ENCODE measurements around the gene NLRP8. TPM values are rescaled to one million over a fixed set of nuclear protein-coding genes. Genes with fewer than 3 reads are reported as not detected.
"Not testable (repeated sequence)": the region's sequence is repeated elsewhere in the genome, so short reads cannot be mapped to it uniquely, and the experiment has no call there.

Gene NLRP8
- total RNA-seq, 1 experiment from 2014 or later, result not detected

- in situ Hi-C loops (cut with HindIII; ENCODE audit: low pct_unique_long_range_greater_than_20kb, low sequenced_read_pairs), result no loop called here
- DNase-seq (ENCODE audit: low read depth, low spot score), result no peak
Observed at GRCh38 chr19:55956431-55956830, 8.8 kb downstream of the NLRP8 start.

GRCh38 chr19:55958356-55958755 is 10.7 kb downstream of the NLRP8 start:
- no peak for DNase-seq (ENCODE audit: low read depth, low spot score)
- in situ Hi-C loops (cut with HindIII; ENCODE audit: low pct_unique_long_range_greater_than_20kb, low sequenced_read_pairs), result no loop called here

GRCh38 chr19:55959996-55960675 is 12.5 kb downstream of the NLRP8 start:
- no peak for DNase-seq (ENCODE audit: low read depth, low spot score)
- in situ Hi-C loops (cut with HindIII; ENCODE audit: low pct_unique_long_range_greater_than_20kb, low sequenced_read_pairs), result no loop called here

- no peak for DNase-seq (ENCODE audit: low read depth, low spot score)
- in situ Hi-C loops (cut with HindIII; ENCODE audit: low pct_unique_long_range_greater_than_20kb, low sequenced_read_pairs), result no loop called here
Observed at GRCh38 chr19:55962186-55962585, 14.6 kb downstream of the NLRP8 start.

GRCh38 chr19:55973982-55974381 is 26.4 kb downstream of the NLRP8 start:
- in situ Hi-C loops (cut with HindIII; ENCODE audit: low pct_unique_long_range_greater_than_20kb, low sequenced_read_pairs), result no loop called here

GRCh38 chr19:55980415-55980814 is 32.8 kb downstream of the NLRP8 start:
- in situ Hi-C loops (cut with HindIII; ENCODE audit: low pct_unique_long_range_greater_than_20kb, low sequenced_read_pairs), result no loop called here
- no peak for DNase-seq (ENCODE audit: low read depth, low spot score)

More at GRCh38 chr19:55973982-55974381, 26.4 kb downstream of the NLRP8 start:
- no peak for DNase-seq (ENCODE audit: low read depth, low spot score)

GRCh38 chr19:55985254-55985653 is 37.6 kb downstream of the NLRP8 start:
- no peak for DNase-seq (ENCODE audit: low read depth, low spot score)
- in situ Hi-C loops (cut with HindIII; ENCODE audit: low pct_unique_long_range_greater_than_20kb, low sequenced_read_pairs), result no loop called here

- in situ Hi-C loops (cut with HindIII; ENCODE audit: low pct_unique_long_range_greater_than_20kb, low sequenced_read_pairs), result no loop called here
- DNase-seq (ENCODE audit: low read depth, low spot score), result no peak
Observed at GRCh38 chr19:55986487-55986886, 38.9 kb downstream of the NLRP8 start, which contains the start of gene NLRP5. NLRP5 (plus strand) TSS chr19:55986775.

- no peak for DNase-seq (ENCODE audit: low read depth, low spot score)
- in situ Hi-C loops (cut with HindIII; ENCODE audit: low pct_unique_long_range_greater_than_20kb, low sequenced_read_pairs), result no loop called here
Observed at GRCh38 chr19:55990831-55991230, 43.2 kb downstream of the NLRP8 start.

GRCh38 chr19:55993492-55993891 is 45.9 kb downstream of the NLRP8 start:
- no peak for DNase-seq (ENCODE audit: low read depth, low spot score)
- in situ Hi-C loops (cut with HindIII; ENCODE audit: low pct_unique_long_range_greater_than_20kb, low sequenced_read_pairs), result no loop called here

GRCh38 chr19:56014765-56015164 is 67.1 kb downstream of the NLRP8 start:
- in situ Hi-C loops (cut with HindIII; ENCODE audit: low pct_unique_long_range_greater_than_20kb, low sequenced_read_pairs), result no loop called here
- DNase-seq (ENCODE audit: low read depth, low spot score), result no peak

- DNase-seq (ENCODE audit: low read depth, low spot score), result no peak
- in situ Hi-C loops (cut with HindIII; ENCODE audit: low pct_unique_long_range_greater_than_20kb, low sequenced_read_pairs), result no loop called here
Observed at GRCh38 chr19:56015756-56016155, 68.1 kb downstream of the NLRP8 start.

GRCh38 chr19:56019325-56019724 is 71.7 kb downstream of the NLRP8 start:
- in situ Hi-C loops (cut with HindIII; ENCODE audit: low pct_unique_long_range_greater_than_20kb, low sequenced_read_pairs); DNase-seq (ENCODE audit: low read depth, low spot score): not testable (repeated sequence)

GRCh38 chr19:56020355-56020975 is 72.8 kb downstream of the NLRP8 start:
- in situ Hi-C loops (cut with HindIII; ENCODE audit: low pct_unique_long_range_greater_than_20kb, low sequenced_read_pairs); DNase-seq (ENCODE audit: low read depth, low spot score): not testable (repeated sequence)

- DNase-seq (ENCODE audit: low read depth, low spot score), result no peak
- in situ Hi-C loops (cut with HindIII; ENCODE audit: low pct_unique_long_range_greater_than_20kb, low sequenced_read_pairs), result no loop called here
Observed at GRCh38 chr19:56026769-56027168, 79.1 kb downstream of the NLRP8 start.

Other genes with a start within 250 kb of the NLRP8 start
- not detected in 2 replicates for gene NLRP9, start 209.4 kb upstream of the NLRP8 start, total RNA-seq (2014; rRNA removed; shearing (Covaris generic))
- not detected in 2 replicates for gene RFPL4A, start 188.7 kb upstream of the NLRP8 start, total RNA-seq (2014; rRNA removed; shearing (Covaris generic))
- gene RFPL4AL1, start 178.7 kb upstream of the NLRP8 start, total RNA-seq (2014; rRNA removed; shearing (Covaris generic)), result not detected in 2 replicates
- 0.21 and 0.37 TPM in 2 replicates for gene NLRP11, start 115.8 kb upstream of the NLRP8 start, total RNA-seq (2014; rRNA removed; shearing (Covaris generic))
- 0.11 and 0.55 TPM in 2 replicates for gene NLRP4, start 111.3 kb upstream of the NLRP8 start, total RNA-seq (2014; rRNA removed; shearing (Covaris generic))
- not detected in 2 replicates for gene NLRP13, start 15.5 kb upstream of the NLRP8 start, total RNA-seq (2014; rRNA removed; shearing (Covaris generic))
- not detected in 2 replicates for gene NLRP5, start 38.9 kb downstream of the NLRP8 start, total RNA-seq (2014; rRNA removed; shearing (Covaris generic))
- gene ZNF787, start 173.5 kb downstream of the NLRP8 start, total RNA-seq (2014; rRNA removed; shearing (Covaris generic)), result 30.4 and 31.7 TPM in 2 replicates
- 8.0 and 14.6 TPM in 2 replicates for gene ZNF444, start 193.5 kb downstream of the NLRP8 start, total RNA-seq (2014; rRNA removed; shearing (Covaris generic))
- gene GALP, start 228.2 kb downstream of the NLRP8 start, total RNA-seq (2014; rRNA removed; shearing (Covaris generic)), result not detected in 2 replicates
- not detected in 2 replicates for gene ZSCAN5B, start 250.0 kb downstream of the NLRP8 start, total RNA-seq (2014; rRNA removed; shearing (Covaris generic))